ENCODE measurements around the gene SYT12. TPM values are rescaled to one million over a fixed set of nuclear protein-coding genes. Genes with fewer than 3 reads are reported as not detected.

SYT12 gene
- total and polyA plus RNA-seq, 4 donors = 0.47 to 12.1 (median 1.4) TPM

DNA sequence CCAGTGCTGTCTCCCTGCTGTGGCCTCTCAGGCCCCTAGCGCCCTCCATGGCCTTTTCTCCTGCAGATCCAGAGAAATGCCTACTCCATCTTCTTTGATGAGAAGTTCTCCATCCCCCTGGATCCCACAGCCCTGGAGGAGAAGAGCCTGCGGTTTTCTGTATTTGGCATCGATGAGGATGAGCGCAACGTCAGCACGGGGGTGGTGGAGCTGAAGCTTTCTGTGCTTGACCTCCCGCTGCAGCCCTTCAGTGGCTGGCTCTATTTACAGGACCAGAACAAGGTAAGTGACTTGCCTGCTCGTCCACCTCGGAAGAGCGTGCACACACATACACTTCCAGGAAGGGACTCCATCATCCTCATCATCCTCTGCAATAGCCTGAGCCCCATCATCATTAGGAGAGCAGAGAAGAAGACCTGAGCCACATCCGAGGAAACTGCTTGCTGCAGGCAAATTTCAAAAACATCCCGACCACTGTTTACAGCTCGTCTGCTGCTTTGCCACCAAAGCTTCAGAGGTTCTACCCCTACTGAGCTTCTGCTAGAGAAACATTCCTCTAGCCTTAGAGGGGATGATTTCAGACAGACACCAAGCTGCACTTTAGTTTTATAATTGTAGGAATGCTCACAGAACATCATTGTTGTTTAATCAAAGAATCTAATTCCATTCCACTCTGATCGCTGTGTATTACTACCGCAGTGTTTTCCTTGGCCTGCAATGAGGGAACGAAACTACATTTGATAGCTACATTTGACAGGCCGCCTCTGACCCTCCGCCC is 20.8 kb downstream of the SYT12 start:
- Histone ChIP-seq H3K27ac (ENCODE audit: low read depth in 1 of 2, low read length in 2 of 2) (no peak overlapping the region), H3K36me3 (ENCODE audit: control insufficient read depth in 4 of 4, insufficient read depth in 3 of 4, low read depth in 1 of 4, low read length in 3 of 4) (peaks cover 0 to 6% (median 2%) of the 10 kb centered on the region in 4 donors), H3K4me3 (ENCODE audit: low read depth in 1 of 3, low read length in 3 of 3) (no peak overlapping the region), H3K27me3 (ENCODE audit: control insufficient read depth in 4 of 4, insufficient read depth in 4 of 4, low read length in 3 of 4) (no peaks in the 10 kb centered on the region), H3K4me1 (ENCODE audit: control insufficient read depth in 4 of 4, insufficient read depth in 4 of 4, low read length in 3 of 4) (peaks cover 2 to 20% (median 15%) of the 10 kb centered on the region in 4 donors), H3K9me3 (ENCODE audit: control insufficient read depth in 4 of 4, low read length in 3 of 4) (no peaks in the 10 kb centered on the region), H3K9ac (ENCODE audit: low read depth in 1 of 2, low read length in 2 of 2) (no peak overlapping the region)
- TF ChIP-seq FOXA1 (IDR thresholded peaks at IDR 0.05) = no peak
- no peak for TF ChIP-seq YY1 (IDR thresholded peaks at IDR 0.05)
- TF ChIP-seq EGR1 (IDR thresholded peaks at IDR 0.05; ENCODE audit: low read depth in 2 of 2) = no peak
- no peak for TF ChIP-seq REST (IDR thresholded peaks at IDR 0.05)
- no peak for TF ChIP-seq SP1 (IDR thresholded peaks at IDR 0.05)
- no peak for TF ChIP-seq GABPA (IDR thresholded peaks at IDR 0.05 in 1 of 2, conservative IDR thresholded peaks at IDR 0.05 in 1 of 2)
- TF ChIP-seq NR2F2 (IDR thresholded peaks at IDR 0.05) = no peak
- WGBS = 86% methylated on average over 18 of the region's 18 CpGs
- no peak for DNase-seq (ENCODE audit: low spot score)

- H3K4me1 ChIP-seq (ENCODE audit: control insufficient read depth in 4 of 4, insufficient read depth in 4 of 4, low read length in 3 of 4) = peaks cover 2 to 20% (median 15%) of the 10 kb centered on the region in 4 donors
- H3K36me3 ChIP-seq (ENCODE audit: control insufficient read depth in 4 of 4, insufficient read depth in 3 of 4, low read depth in 1 of 4, low read length in 3 of 4) = peaks cover 0 to 6% (median 2%) of the 10 kb centered on the region in 4 donors
- TF ChIP-seq, protein P1, sequence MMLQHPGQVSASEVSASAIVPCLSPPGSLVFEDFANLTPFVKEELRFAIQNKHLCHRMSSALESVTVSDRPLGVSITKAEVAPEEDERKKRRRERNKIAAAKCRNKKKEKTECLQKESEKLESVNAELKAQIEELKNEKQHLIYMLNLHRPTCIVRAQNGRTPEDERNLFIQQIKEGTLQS (IDR thresholded peaks at IDR 0.05) = no peak
- TF ChIP-seq SP1 (IDR thresholded peaks at IDR 0.05) (no peak), ZBTB33 (IDR thresholded peaks at IDR 0.05) (no peak)
- no peak overlapping the region for H3K9ac ChIP-seq (ENCODE audit: low read depth in 1 of 2, low read length in 2 of 2)
- H3K4me3 ChIP-seq (ENCODE audit: low read depth in 1 of 3, low read length in 3 of 3) = no peak overlapping the region
- no peaks in the 10 kb centered on the region for H3K27me3 ChIP-seq (ENCODE audit: control insufficient read depth in 4 of 4, insufficient read depth in 4 of 4, low read length in 3 of 4)
- WGBS = 81% methylated on average over 14 of the region's 14 CpGs
- no peaks in the 10 kb centered on the region for H3K9me3 ChIP-seq (ENCODE audit: control insufficient read depth in 4 of 4, low read length in 3 of 4)
- DNase-seq (ENCODE audit: low spot score) = no peak
- H3K27ac ChIP-seq (ENCODE audit: low read depth in 1 of 2, low read length in 2 of 2) = no peak overlapping the region
Measured at GRCh38 chr11:67044496-67044895, 21.6 kb downstream of the SYT12 start.

DNA sequence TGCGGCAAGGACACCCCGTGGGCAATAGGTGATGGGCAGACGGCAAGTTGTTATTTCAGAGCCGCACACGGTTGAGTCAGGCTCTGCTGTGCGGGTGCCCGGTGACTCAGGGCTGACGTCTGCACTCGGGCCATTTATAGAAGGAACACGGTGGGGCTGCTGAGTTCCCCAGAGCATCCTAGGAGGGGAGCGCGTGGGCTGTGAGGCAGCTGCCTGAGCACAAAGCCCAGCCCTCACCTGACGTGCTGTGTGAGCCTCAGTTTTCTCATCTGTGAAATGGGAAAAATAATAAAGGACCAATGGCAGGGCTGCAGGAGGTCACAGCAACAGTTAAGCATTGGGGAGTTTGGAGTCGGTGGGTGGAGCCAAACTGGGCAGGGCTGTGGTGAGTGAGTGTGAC is 22.4 kb downstream of the SYT12 start:
- Histone ChIP-seq H3K36me3 (ENCODE audit: control insufficient read depth in 4 of 4, insufficient read depth in 3 of 4, low read depth in 1 of 4, low read length in 3 of 4) (peaks cover 0 to 6% (median 2%) of the 10 kb centered on the region in 4 donors), H3K4me1 (ENCODE audit: control insufficient read depth in 4 of 4, insufficient read depth in 4 of 4, low read length in 3 of 4) (peaks cover 2 to 19% (median 15%) of the 10 kb centered on the region in 4 donors), H3K9me3 (ENCODE audit: control insufficient read depth in 4 of 4, low read length in 3 of 4) (no peaks in the 10 kb centered on the region), H3K4me3 (ENCODE audit: low read depth in 1 of 3, low read length in 3 of 3) (no peak overlapping the region), H3K9ac (ENCODE audit: low read depth in 1 of 2, low read length in 2 of 2) (no peak overlapping the region), H3K27me3 (ENCODE audit: control insufficient read depth in 4 of 4, insufficient read depth in 4 of 4, low read length in 3 of 4) (no peaks in the 10 kb centered on the region), H3K27ac (ENCODE audit: low read depth in 1 of 2, low read length in 2 of 2) (no peak overlapping the region)
- no peak for TF ChIP-seq ZBTB33 (IDR thresholded peaks at IDR 0.05)
- no peak for TF ChIP-seq FOXA1 (IDR thresholded peaks at IDR 0.05)
- TF ChIP-seq FOXA2 (IDR thresholded peaks at IDR 0.05) = no peak
- TF ChIP-seq SP1 (IDR thresholded peaks at IDR 0.05) = no peak
- no peak for TF ChIP-seq RAD21 (IDR thresholded peaks at IDR 0.05)
- no peak for TF ChIP-seq HNF4A (conservative IDR thresholded peaks at IDR 0.05)
- DNase-seq (ENCODE audit: low spot score) = no peak
- WGBS = 87% methylated on average over 14 of the region's 14 CpGs
